K562 treated with DMSO at 1 percent for 4 hours (cell line): Measurements from ENCODE around the gene EFHB. TPM values are rescaled to one million over a fixed set of nuclear protein-coding genes. Genes with fewer than 3 reads are reported as not detected.

Source experiments
- total RNA-seq: library from RNA; unstranded; fragments of 300-600 nt; gene quantifications from 2 replicates; pipeline ENCODE4 v1.2.3, GENCODE V29; 2022; ENCODE audit not compliant: insufficient read depth

Gene EFHB, protein sequence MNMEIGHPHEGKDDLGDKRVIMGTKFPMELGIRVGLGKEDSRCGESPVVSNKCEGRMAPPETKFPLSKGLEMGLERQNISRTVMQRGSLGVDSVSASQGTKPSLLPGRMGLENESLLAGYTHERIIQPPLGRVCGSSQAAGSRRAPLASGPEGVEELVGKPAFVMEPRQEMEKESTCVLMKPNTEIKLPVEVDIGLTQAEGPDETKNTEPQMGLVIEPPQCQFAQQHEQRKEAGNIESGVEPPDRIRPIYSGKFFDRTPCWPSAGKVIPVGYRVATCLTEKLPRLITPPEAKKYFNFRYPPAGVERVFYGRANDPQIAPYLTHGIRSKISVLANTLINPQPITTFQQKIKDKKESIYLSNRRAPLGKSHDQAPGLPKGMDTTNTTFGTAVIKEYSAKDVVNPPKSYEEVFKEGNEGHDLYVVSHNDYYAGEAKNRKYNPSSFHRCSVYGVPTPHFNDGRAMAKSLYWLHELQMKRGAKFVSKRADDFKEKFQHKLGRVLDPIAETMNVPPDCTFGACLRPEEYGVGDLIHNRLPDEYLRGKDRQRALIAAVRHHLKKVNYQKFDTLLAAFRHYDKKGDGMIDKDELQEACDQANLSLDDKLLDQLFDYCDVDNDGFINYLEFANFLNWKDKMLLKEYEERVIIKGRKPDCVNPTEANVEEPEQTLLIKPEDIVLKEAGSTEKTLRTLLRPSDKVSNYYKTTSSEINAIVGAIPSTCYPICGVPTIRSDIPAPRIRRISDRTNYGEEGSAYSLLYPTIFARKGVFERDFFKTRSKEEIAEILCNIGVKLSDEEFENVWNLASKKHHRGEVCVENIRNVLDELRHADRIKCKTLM
- total RNA-seq = 2.5 and 2.8 TPM in 2 replicates

GRCh38 chr3:19934098-19934566 is at the start of gene EFHB:
Gene EFHB (minus strand): TSS chr3:19934217. CDS start chr3:19934018, 199 bp downstream.

DNA sequence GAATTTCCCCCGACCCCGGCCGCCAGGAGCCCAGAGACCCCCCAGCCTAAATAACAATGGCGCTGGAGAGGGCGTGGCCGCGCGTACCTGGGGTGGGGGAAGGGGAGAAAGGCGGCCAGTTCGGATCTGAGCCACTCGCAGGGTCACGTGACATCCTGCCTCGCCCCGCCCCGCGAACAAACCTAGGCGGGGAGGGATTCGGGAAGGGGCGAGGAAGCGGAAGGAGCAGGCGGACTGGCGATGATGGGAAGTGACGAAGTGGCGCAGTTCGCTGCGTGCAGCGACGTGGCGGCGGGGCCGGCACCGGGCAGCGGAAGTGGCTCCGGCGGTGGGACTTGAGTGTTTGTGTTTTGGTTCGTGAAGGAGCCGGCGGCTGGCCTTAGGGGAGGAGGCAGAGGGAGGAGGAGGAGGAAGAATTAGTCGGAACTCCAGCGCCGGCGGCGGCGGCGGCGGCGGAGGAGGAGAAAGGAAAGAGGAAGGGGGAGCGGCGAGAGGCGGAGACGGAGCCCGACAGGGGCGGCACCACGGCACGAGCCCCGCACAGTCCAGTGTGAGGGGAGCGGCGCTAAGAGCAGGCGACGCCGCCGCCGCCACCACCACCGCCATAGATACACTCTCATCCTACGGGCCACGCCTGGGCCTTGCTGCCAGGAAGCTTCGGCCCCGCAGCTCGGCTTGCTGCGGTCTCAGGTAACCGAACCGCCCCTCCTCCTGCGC is 13.0 kb upstream of the EFHB start, which contains the start of gene RAB5A:
RAB5A (plus strand) TSS at position 266 of the 717 bp plus-strand sequence. CDS start 3,802 bp downstream, outside the sequence.

Other genes starting within 250 kb of the EFHB start
- 24.6 and 29.1 TPM in 2 replicates for gene RAB5A, start 12.9 kb upstream of the EFHB start, total RNA-seq
- gene PP2D1, start 78.0 kb upstream of the EFHB start, total RNA-seq = not detected in 2 replicates
- gene KAT2B, start 106.2 kb upstream of the EFHB start, total RNA-seq = 7.8 and 12.0 TPM in 2 replicates